GM12878 (cell line): ENCODE results near the gene MGST1. TPM values are rescaled to one million over a fixed set of nuclear protein-coding genes. Genes with fewer than 3 reads are reported as not detected.

Source experiments
- ATAC-seq: fragments of 200-7000 bp; cut with Tn5 transposase; 3 replicates; pipeline ENCODE4 v1.9.1; 2020; ENCODE audit warnings: mild to moderate bottlenecking, moderate library complexity
- BruUV-seq: library from RNA; stranded (reverse); fragments of 400-500 nt; replicated peaks from 2 replicates; lab custom pipeline; 2021; lab: Mats Ljungman, UMichigan
- CTCF ChIA-PET: fragments of 300-600 bp; sonication (Branson Sonifier 250); formaldehyde crosslinking; extraction: SDS; loops from one replicate; lab custom pipeline; 2021; ENCODE audit warnings: inconsistent platforms; lab: Yijun Ruan, JAX
- POLR2A ChIA-PET: fragments of 350-600 bp; formaldehyde crosslinking; extraction: SDS; loops from one replicate; lab custom pipeline; 2021; ENCODE audit warnings: inconsistent platforms; lab: Charles Lee
- RAD21 ChIA-PET: fragments of 300-600 bp; sonication (Branson Sonifier 250); formaldehyde crosslinking; loops from one replicate; lab custom pipeline; 2023; ENCODE audit warnings: antibody characterized with exemption; ENCODE audit not compliant: unreplicated experiment; lab: Charles Lee
- SMC1A ChIA-PET: fragments of 300-600 bp; sonication (Branson Sonifier 250); formaldehyde crosslinking; loops from one replicate; lab custom pipeline; 2023; ENCODE audit not compliant: unreplicated experiment, uncharacterized antibody; lab: Charles Lee
- DNase-seq: peaks from one replicate; pipeline ENCODE4 v3.0.0-alpha.2; 2011; ENCODE audit warnings: low read depth, low spot score
- FAIRE-seq: peaks from 3 replicates; lab custom pipeline; 2011; peaks lifted over from hg19 to GRCh38; lab: Jason Lieb, UNC
- H2AFZ ChIP-seq: 2 replicates; pipeline ENCODE4 v1.6.0; 2011; ENCODE audit warnings: low read depth, low read length, control low read depth; ENCODE audit not compliant: control insufficient read depth
- H3K27ac ChIP-seq: 2 replicates; pipeline ENCODE4 v1.5.1; 2011; ENCODE audit warnings: control low read depth; ENCODE audit not compliant: control insufficient read depth, insufficient read depth
- H3K27me3 ChIP-seq, 2 experiments: replicated peaks in 1 of 2; 2 replicates each; pipeline versions ENCODE4 v1.6.0 to v1.6.1; 2011; ENCODE audit warnings: low read length in 1 of 2; ENCODE audit not compliant: control insufficient read depth in 2 of 2, insufficient read depth in 2 of 2
- H3K36me3 ChIP-seq, 2 experiments: 2 replicates each; pipeline ENCODE4 v1.5.1; 2011; ENCODE audit warnings: low read length in 1 of 2; ENCODE audit not compliant: control insufficient read depth in 2 of 2, insufficient read depth in 2 of 2
- H3K4me1 ChIP-seq: 2 replicates; pipeline ENCODE4 v1.6.1; 2011; ENCODE audit warnings: mild to moderate bottlenecking, low read length, moderate library complexity, mixed read lengths; ENCODE audit not compliant: control insufficient read depth, insufficient read depth
- H3K4me2 ChIP-seq: 2 replicates; pipeline ENCODE4 v1.6.0; 2011; ENCODE audit warnings: control low read depth; ENCODE audit not compliant: control insufficient read depth, insufficient read depth
- H3K4me3 ChIP-seq: fragments of 200-600 bp; sonication (generic); 2 replicates; pipeline ENCODE4 v1.5.1; 2016
- H3K79me2 ChIP-seq: 2 replicates; pipeline ENCODE4 v1.6.0; 2011; ENCODE audit warnings: low read length; ENCODE audit not compliant: control insufficient read depth, insufficient read depth
- H3K9ac ChIP-seq: 2 replicates; pipeline ENCODE4 v1.8.0; 2011; ENCODE audit warnings: low read length, control low read depth, mixed read lengths; ENCODE audit not compliant: control insufficient read depth, insufficient read depth
- H3K9me3 ChIP-seq: replicated peaks from 3 replicates; pipeline ENCODE4 v1.5.1; 2011; ENCODE audit warnings: mild to moderate bottlenecking, low read length; ENCODE audit not compliant: control insufficient read depth, insufficient read depth
- H4K20me1 ChIP-seq: 2 replicates; pipeline ENCODE4 v1.6.0; 2011; ENCODE audit not compliant: control insufficient read depth, insufficient read depth
- ASH2L ChIP-seq: fragments of 300-600, 200-600 bp; sonication (generic); IDR thresholded peaks from 2 replicates; pipeline ENCODE4 v1.6.1; 2017; ENCODE audit warnings: low read depth, mild to moderate bottlenecking, borderline replicate concordance
- BRCA1 ChIP-seq: IDR thresholded peaks from 2 replicates; pipeline ENCODE4 v1.6.1; 2011; ENCODE audit warnings: low read depth, low read length, improper control_type of control experiment
- MLLT1 ChIP-seq: fragments of 450-650 bp; IDR thresholded peaks from 2 replicates; pipeline ENCODE4 v1.6.1; 2016; ENCODE audit warnings: mild to moderate bottlenecking
- NR2F1 ChIP-seq: fragments of 450-650 bp; conservative IDR thresholded peaks from 2 replicates; pipeline ENCODE4 v1.6.1; 2017; ENCODE audit warnings: mild to moderate bottlenecking
- RFX5 ChIP-seq: IDR thresholded peaks from 2 replicates; pipeline ENCODE4 v1.6.1; 2011; ENCODE audit warnings: low read depth, low read length, improper control_type of control experiment
- SKIL ChIP-seq: fragments of 450-650 bp; IDR thresholded peaks from 2 replicates; pipeline ENCODE4 v1.6.1; 2017; ENCODE audit warnings: mild to moderate bottlenecking, low read depth, inconsistent platforms; ENCODE audit not compliant: poor library complexity, severe bottlenecking
- SUPT20H ChIP-seq: IDR thresholded peaks from 2 replicates; pipeline ENCODE4 v1.6.1; 2011; ENCODE audit warnings: low read depth, mild to moderate bottlenecking, low read length, moderate library complexity, borderline replicate concordance; ENCODE audit not compliant: control insufficient read depth
- TAF1 ChIP-seq: IDR thresholded peaks from 2 replicates; pipeline ENCODE4 v1.6.1; 2011; ENCODE audit warnings: mild to moderate bottlenecking, low read depth, low read length, borderline replicate concordance
- USF1 ChIP-seq: IDR thresholded peaks from 2 replicates; pipeline ENCODE4 v1.6.1; 2011; ENCODE audit warnings: borderline replicate concordance, low read depth, mild to moderate bottlenecking, moderate library complexity, mixed read lengths, low read length; ENCODE audit not compliant: insufficient read depth; ENCODE audit errors: extremely low read length
- ZBTB11 ChIP-seq: fragments of 450-650 bp; formaldehyde crosslinking; IDR thresholded peaks from 2 replicates; pipeline ENCODE4 v1.5.0; 2022; ENCODE audit warnings: mild to moderate bottlenecking, missing genetic modification characterization
- ZNF217 ChIP-seq: fragments of 450-650 bp; IDR thresholded peaks from 2 replicates; pipeline ENCODE4 v1.6.1; 2017; ENCODE audit warnings: antibody characterized with exemption, mild to moderate bottlenecking
- WGBS: methylation state at CpG from one replicate; pipeline ENCODE4 v1.1.6; 2016; ENCODE audit warnings: low lambda C conversion rate; ENCODE audit not compliant: insufficient replicate concordance, insufficient coverage; ENCODE audit errors: missing lambda C conversion rate; 5-methylcytosine and 5-hydroxymethylcytosine counted together
- in situ Hi-C: fragments of 300-500 bp; cut with MboI; formaldehyde crosslinking; loops from 9 replicates; pipeline ENCODE4 v1.14.3; 2018; ENCODE audit warnings: mixed read lengths
- intact Hi-C: fragments of 100-400 bp; cut with micrococcal nuclease; formaldehyde crosslinking; loops from one replicate; pipeline ENCODE4 v1.14.2; 2022; ENCODE audit not compliant: unreplicated experiment
- polyA plus RNA-seq, 11 experiments: library from polyadenylated mRNA; depleted of rRNA in 4 of 11; unstranded in 6 of 11; stranded (reverse) in 5 of 11; fragments of >200 nt; fragmentation: Nextera tagmentation in 4 of 11; fragmentation: Illumina TruSeq in 1 of 11; extraction: Ambion mirVana in 4 of 11; extraction: Trizol in 1 of 11; gene quantifications; 1 replicate in 1 of 11; 2 replicates in 10 of 11; pipeline versions ENCODE4 v1.2.1 to v1.2.3, GENCODE V29; 2011 to 2016; ENCODE audit warnings: inconsistent platforms in 2 of 11, missing spikeins in 2 of 11, low read depth in 1 of 11
- total RNA-seq, 4 experiments: library from RNA; depleted of rRNA in 3 of 4; stranded (reverse); fragments of >200 nt in 3 of 4; fragmentation: Illumina TruSeq in 1 of 4; extraction: Trizol in 1 of 4; gene quantifications; 2 replicates each; pipeline versions ENCODE4 v1.2.1 to v1.2.3, GENCODE V29; 2013 to 2021

The MGST1 gene
- total and polyA plus RNA-seq, 10 of the 15 experiments (the other 5 are each of a cell fraction or from before 2014, with no cell fraction given) = 22.5 to 237 (median 172) TPM

DNA sequence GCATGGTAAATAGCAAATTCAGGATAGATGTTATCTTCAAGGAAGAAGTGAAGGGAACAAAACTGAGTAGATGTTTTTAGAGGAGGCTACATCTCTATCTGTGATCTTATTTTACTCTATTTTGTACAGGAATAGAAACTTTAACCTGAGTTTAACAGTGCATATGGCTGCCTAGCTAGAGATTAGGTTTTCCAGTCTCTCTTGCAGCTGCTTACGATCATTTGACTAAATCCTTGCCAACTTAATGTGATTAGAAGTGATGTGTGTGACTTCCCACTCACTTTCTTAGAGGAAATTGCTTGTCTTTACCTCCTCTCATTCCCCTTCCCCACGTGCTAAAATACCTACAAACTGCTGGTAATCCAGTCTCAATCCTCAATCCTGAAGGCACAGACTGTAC lies 43.5 kb upstream of the MGST1 start (continued):
- TF ChIP-seq USF1 (no peak), NR2F1 (no peak), ASH2L (no peak), RFX5 (no peak), TAF1 (no peak), ZBTB11 (CRISPR knock-in tag) (no peak)

GRCh38 chr12:16307856-16308475 lies 39.5 kb upstream of the MGST1 start:
- in situ Hi-C loops (no loop called here), intact Hi-C loops (no loop called here)
- Histone ChIP-seq H3K9ac (no peak overlapping the region), H3K4me1 (no peaks in the 10 kb centered on the region), H3K36me3 (no peaks in the 10 kb centered on the region), H3K4me3 (no peak overlapping the region), H2AFZ (no peak overlapping the region), H3K27ac (no peak overlapping the region), H3K4me2 (no peak overlapping the region), H3K9me3 (no peaks in the 10 kb centered on the region), H4K20me1 (no peaks in the 10 kb centered on the region), H3K79me2 (no peaks in the 10 kb centered on the region), H3K27me3 (no peaks in the 10 kb centered on the region)
- no TSS peak for BruUV-seq
- ChIA-PET CTCF (no interaction called here), POLR2A (no interaction called here), SMC1A (interaction anchor here (0.9 kb wide), 1 partner anchor 14 kb away, joined by 3 read pairs; no protein-coding TSS in a partner anchor), RAD21 (no interaction called here)
- TF ChIP-seq BRCA1 = no peak
- no peak for TF ChIP-seq SUPT20H
- TF ChIP-seq MLLT1 = no peak
- TF ChIP-seq SKIL = no peak
- TF ChIP-seq ZNF217 = no peak
- no peak for DNase-seq
- WGBS = 2% methylated on average over 3 of the region's 3 CpGs
- ATAC-seq = no peak
- FAIRE-seq = no peak
